GM12872 (cell line): ENCODE data around the gene SLC1A5.
A peak's percentile ranks its signal among the peaks of the same experiment; 100 is the strongest.

Experiments
- CTCF ChIP-seq: IDR thresholded peaks from 3 replicates; pipeline ENCODE4 v1.5.1; 2011; ENCODE audit warnings: low read depth, mild to moderate bottlenecking, low read length, moderate library complexity; ENCODE audit not compliant: insufficient read depth

The SLC1A5 gene

GRCh38 chr19:46785054-46785979, 3.1 kb downstream of the SLC1A5 start:
- no peak for TF ChIP-seq CTCF

- TF ChIP-seq CTCF = peak; percentile 42
These were observed 3.9 kb downstream of the SLC1A5 start for GRCh38 chr19:46784262-46785053.

GRCh38 chr19:46783670-46784069, 4.7 kb downstream of the SLC1A5 start:
- TF ChIP-seq CTCF = no peak

- no peak for TF ChIP-seq CTCF
These were observed 5.9 kb downstream of the SLC1A5 start for GRCh38 chr19:46782355-46783019.

- TF ChIP-seq CTCF = no peak
These were observed 11.2 kb downstream of the SLC1A5 start for GRCh38 chr19:46776927-46777911.

GRCh38 chr19:46775642-46776258, 12.6 kb downstream of the SLC1A5 start:
- TF ChIP-seq CTCF = no peak
